ENCODE measurements around the gene DIS3L2.
"Not testable (repeated sequence)": the region's sequence is repeated elsewhere in the genome, so short reads cannot be mapped to it uniquely, and the experiment has no call there.

DIS3L2 gene

DNA sequence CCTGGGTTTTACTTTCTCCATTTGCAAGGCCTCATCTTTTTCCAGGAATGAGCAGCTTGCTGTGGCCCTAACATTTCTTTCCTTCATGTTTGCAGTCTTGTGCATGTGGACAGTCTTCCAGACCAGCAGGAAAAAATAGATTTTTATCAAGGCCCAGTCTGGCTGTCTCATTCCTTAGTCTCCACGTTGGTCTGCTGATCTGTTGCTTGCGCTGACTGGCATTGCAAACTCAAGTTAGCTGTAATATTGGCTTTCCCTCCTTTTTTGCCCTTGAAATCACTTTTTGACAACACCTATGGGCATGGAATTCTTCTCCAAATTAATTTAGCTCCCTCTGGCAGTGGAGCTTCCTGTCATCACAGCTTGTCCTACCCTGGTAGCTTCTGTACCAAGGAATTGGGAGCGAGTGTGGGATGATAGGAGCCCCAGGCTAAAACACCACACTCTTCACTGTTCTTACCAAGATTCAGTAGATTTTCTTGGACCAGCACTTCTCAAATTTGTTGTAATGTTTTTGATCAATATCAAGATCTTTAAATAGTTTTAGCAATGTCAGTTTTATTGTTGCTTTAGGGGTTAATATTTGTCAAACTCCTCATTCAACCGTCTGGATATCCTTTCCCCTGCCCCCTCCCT is 48.2 kb downstream of the DIS3L2 start:
- no peak for DNase-seq (ENCODE audit: low read depth)

DNA sequence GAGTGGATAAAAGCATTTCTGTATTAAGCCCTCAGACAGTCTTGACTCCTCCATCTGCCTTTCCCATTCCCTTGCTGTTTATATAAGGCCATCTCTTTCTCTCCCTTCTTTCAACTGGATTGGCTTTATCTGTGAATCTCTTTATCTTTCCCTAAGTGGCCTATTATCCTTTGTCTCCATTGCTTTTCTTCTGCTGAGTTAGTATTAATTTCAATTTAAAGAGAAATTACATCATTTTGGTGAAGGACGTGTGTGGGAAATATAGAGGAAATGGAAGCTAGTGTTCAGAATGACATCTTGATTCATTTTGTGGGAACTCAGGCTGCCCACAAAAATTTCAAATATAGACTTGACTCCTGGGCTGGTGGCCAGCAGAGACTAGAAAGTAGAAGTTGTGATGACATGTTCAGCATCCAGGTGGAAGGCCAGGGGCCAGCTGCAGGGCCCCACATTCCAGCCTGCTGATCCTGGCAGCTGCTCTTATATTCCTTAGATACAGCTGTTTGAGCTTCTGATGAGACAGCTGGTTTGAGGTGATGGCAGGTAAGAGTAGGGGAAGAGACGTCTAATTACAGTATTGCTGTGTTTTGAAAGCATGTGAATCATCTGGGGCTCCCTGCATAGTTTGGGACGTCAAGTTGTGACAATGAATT is 52.3 kb downstream of the DIS3L2 start:
- no peak for DNase-seq (ENCODE audit: low read depth)

DNA sequence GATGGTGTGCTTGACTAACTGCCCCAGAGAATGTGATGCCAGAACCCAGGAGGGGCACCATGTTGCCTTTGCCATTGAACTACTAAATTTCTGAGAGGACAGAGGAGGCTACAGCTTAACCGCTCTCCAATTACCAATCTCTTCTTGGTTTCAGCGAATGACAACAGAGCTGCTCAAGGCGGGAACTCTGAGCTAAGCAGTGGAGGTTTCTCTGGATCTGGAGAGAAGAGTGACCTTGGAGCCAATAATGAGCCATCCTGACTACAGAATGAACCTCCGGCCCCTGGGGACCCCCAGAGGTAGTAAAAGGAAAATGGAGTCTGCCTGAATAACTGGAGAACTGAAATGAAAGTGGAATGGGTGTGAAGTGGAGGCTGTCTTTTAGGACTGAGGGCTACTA is 53.2 kb downstream of the DIS3L2 start:
- DNase-seq (ENCODE audit: low read depth) = no peak

DNA sequence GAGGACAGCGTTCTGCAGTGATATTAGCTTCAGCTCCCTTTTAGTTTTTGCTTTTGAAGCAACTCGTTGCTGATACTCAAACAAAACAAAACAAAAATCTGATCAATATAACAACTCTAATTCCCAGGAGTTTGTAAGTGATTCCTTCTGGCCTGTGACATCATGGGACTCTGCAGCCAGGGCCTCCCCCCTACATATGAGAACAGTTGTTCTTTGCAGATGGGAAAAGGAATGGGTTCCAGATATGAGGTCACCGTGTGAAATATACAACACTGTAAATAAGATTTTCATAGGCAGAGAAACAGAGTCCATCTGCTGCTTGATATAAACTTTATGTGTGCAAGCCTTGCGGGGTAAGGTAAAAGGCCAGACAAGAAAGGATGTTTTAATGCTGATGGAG is 56.7 kb downstream of the DIS3L2 start:
- no peak for DNase-seq (ENCODE audit: low read depth)

DNA sequence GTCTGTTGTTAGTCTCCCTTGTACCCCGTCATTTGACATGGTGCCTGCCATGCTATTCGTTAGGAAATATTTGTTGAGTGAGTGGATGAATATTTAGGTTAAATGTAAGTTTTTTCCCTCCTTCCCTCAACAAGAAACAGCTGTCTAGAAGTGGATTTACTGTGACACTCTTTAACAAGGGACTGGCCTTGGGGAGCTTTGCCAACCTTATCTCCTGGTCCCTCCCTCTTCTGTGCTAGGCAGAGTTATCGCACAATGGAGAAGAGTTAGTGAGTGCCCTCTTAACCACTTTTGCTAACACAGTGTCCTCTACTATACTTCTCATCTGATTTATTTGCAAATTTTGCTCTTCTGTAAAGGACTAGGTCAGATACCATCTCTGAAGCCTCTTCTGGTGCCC is 61.2 kb downstream of the DIS3L2 start:
- DNase-seq (ENCODE audit: low read depth) = no peak

DNA sequence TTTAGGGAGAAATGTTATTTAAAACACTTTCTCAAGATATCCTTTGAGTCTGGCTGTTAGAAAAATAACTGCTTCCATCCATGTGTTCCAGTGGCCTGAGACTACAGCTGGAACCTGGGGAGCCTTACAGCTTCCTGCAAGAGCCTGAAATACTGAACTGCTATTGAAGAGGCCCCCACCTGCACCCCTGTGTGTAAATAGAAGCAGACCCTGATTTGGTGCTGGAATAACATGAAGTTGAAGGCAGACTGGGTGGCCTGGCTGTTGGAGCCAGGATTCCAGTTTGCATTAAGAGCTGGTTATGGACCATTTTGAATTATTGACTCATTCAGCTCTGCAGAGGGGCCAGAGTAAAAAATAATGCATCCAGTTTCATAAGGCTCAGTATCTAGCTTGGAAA is 61.9 kb downstream of the DIS3L2 start:
- DNase-seq (ENCODE audit: low read depth) = no peak

DNA sequence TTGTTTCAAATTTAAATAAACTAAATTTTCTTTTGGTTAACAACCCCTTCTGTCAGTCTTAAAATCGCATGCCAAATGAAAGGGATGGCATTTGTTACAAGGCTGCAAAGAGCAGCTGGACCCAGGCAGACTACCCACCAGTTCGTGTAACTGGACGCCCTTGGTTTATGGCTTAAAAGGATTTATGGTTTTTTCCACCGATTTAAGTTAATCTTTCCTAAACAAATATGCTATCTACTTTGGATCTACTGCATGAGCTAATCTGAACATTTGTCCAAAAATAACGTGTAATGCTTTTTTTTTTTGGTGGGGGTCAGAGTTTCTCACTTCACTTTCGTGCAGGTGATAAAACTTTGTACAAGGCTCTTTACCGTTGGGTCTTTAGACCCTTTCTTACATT is 62.9 kb downstream of the DIS3L2 start:
- DNase-seq (ENCODE audit: low read depth) = no peak

DNA sequence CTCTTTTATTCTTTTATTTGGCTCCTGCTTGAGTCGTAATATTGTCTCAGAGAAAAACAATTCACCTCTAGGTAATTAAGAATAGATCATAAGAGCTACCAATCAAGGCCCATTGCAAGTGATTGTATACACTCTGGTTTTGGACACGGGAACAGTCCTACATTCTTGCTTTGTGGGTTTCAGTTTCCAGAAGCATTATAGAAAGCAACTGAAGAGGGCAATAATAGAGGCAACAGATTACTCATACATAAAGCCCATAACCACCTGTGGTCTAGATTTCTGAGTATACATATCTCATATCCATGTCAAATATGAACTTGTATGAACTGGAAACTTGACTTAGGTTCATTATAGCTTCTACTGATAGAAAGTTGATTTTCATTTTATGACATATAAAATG is 65.4 kb downstream of the DIS3L2 start:
- DNase-seq (ENCODE audit: low read depth) = no peak

DNA sequence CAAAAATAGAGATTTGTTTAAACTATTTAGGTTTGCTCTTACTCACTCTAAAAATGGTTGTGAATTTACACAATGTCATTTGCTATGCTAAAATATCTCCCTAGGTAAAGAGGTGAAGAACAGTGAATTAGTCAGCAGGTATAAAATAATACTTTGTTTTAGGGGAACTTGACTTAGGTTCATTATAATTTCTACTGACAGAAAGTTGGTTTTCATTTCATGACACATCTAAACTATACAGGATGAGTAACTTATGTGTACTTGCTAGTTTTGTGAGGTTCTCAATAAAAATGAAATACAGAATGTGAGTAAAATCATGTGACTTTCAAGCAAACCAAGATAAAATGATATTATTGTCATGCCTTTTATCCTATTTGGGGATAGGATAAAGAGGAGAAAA is 66.0 kb downstream of the DIS3L2 start:
- DNase-seq (ENCODE audit: low read depth) = no peak

DNA sequence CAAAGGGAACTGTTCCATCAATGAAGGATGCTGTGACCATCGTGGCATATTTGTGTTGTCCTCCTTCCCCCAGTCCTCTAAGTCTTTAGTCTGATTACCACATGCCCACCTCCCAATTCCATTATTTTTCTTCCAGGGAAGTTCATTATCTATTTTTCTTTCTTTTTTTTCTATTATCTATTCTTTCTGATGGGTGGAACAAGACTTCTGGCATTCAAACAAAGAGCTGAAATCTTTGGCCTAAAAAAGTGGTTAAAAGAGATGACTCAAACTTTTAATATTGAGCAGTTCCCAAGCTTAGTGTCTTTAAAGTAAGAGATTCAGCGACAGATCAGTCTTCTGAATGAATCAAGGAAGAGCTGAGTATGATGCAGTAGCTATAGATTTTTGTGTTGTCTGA is 66.6 kb downstream of the DIS3L2 start:
- no peak for DNase-seq (ENCODE audit: low read depth)

DNA sequence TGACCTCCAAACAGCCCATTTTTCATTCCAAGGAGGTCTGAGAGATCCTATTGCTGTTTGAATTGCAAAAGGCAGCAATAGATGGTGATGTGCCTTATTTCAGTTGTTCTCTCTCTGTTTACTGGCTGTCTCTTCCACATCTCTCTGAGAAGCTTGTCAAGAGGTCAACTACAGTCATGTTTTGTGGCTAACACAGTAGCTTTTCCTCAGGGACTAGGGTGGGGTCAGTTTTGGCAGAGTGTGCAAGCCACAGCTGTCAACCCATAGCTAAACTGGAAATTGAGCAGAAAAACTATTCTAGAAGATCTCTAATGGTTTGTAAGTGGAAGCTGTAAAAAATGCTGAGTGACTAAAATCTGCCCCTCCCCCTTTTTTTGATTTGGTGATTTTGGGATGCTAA is 67.1 kb downstream of the DIS3L2 start:
- DNase-seq (ENCODE audit: low read depth) = no peak

DNA sequence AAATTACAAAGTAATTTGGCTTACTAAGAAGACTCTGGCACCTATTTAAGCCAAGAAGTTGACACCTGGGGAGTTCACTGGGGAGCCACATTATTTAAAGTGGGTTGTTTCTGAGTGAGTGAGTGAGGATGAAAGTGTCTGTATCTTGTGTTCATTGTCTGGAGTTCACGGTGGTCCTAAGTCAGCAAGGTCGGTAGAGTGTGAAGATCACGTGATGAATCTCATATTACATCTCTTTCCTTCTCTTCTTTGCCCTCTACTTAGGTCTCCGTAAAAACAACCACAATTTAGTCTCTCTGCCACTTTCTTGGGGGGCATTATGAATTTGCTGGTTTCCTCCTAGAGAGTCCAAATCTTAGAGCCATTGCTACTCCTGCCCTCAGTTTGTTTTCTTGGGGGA is 67.8 kb downstream of the DIS3L2 start:
- no peak for DNase-seq (ENCODE audit: low read depth)

DNA sequence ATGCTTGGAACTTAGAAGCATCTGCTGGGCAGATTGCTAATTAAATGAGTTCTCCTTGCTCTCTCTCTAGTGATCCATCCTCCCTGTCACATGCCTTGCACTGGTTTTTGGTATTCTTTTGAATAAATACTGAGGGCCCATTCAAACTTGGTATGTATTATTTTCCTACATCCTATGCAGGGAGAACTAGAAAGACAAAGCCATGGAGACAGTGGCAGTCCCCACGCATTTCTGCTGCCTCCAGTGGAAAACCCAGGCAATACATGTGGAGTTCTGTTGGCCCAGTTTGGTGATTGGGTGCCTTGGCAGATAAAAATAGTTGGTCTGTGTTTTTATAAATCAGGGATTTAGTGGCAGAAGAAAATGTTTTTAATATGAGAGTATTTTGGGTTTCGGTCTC is 68.7 kb downstream of the DIS3L2 start:
- DNase-seq (ENCODE audit: low read depth) = no peak

DNA sequence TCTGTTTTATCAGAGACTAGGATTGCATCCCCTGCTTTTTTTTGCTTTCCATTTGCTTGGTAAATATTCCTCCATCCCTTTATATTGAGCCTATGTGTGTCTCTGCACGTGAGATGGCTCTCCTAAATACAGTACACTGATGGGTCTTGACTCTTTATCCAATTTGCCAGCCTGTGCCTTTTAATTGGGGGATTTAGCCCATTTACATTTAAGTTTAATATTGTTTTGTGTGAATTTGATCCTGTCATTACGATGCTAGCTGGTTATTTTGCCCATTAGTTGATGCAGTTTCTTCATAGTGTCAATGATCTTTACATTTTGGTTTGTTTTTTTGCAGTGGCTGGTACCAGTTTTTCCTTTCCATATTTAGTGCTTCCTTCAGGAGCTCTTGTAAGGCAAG is 73.8 kb downstream of the DIS3L2 start:
- not testable (repeated sequence) for DNase-seq (ENCODE audit: low read depth)

DNA sequence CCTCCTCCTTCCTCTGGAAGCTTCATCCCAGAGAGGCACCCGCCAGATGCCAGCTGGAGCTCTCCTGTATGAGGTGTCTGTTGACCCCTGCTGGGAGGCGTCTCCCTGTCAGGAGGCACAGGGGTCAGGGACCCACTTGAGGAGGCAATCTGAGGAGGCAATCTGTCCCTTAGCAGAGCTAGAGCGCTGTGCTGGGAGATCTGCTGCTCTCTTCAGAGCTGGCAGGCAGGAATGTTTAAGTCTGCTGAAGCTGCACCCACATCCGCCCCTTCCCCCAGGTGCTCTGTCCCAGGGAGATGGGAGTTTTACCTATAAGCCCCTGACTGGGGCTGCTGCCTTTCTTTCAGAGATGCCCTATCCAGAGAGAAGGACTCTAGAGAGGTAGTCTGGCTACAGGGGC is 75.4 kb downstream of the DIS3L2 start:
- not testable (repeated sequence) for DNase-seq (ENCODE audit: low read depth)

DNA sequence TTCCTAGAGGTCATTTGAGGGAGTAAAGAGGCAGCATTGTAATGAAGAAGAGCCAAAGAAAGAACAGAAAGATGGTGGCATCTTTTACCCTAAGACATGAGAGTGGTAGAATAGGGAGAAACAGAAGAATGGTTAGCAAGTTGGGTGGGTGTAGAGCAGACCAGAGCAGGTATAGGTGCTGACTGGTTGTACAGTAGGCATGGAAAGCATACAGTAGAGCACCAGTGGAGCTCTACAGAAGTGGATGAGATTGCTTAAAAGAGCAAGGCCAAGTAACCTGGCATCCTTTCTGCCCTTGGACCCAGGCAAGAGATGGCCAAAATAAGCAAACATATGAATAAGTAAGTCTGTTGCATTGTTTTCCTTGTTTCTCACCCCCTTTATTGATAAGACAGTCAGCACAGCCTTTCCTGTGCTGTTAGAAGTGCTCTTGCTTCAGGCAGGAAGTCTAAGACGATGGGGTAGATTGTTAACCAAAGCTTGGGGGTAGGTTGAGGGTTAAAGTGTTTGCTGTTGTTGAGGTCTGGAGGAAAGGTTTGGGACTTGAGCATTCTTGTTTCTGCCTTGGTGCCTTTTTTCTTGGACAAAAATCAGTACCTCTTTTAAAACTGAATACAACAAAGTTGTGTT is 76.9 kb downstream of the DIS3L2 start:
- DNase-seq (ENCODE audit: low read depth) = no peak

DNA sequence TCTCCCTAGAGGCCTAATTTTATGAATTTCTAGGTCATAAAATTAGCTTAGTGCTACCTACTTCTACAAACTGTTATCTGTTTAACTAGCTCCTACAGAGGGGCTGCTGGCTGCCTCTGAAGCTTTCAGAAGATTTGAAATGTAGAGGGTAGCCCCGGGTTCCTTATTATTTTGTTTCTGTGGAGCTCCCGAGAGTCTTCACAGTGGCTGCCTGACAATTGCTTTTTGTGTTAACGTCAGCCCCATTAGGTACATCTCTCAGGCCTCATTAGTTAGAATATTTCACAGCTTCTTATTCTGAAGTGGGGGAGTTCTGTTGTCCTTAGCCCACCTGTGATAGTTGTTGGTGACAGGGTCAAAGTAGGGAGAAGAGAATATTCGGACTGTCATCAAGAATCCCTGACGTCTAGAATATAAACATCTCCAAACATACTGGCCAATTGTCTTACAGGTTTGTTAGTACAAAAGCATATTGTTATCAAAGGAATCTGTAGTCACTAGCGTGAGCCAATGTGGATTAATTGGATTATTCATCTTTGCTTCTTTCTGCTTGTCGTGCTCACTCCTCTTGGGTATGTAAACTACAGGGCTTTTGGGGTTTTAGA is 77.5 kb downstream of the DIS3L2 start:
- no peak for DNase-seq (ENCODE audit: low read depth)

DNA sequence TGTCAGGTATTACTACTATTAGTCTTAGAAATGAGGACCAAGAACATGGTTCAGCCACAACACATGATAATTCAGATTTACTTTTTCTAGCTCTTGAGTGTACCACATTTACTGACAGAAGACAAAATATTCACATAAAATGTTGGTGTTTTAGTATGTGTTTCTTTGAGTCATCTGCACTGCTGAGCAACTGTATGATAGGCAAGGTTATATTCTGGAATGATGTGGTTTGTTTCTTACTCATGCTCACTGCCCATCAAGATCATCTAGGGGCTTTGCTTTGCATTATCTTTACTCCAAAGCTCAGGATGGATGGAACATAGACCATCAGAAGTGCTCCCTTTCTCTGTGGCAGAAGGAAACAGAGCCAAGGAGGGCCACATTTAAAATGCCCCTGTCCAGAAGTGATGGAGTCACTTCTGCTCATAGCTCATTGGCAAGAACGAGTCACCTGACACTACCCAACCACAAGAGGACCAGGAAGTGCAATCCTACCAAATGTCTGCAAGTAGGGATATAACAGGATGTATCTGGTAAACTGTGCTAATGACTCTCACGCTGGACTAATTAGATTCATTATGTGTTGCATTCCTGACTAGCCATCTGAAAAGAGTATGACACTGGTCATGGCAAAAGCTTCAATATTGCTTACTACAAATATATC is 81.5 kb downstream of the DIS3L2 start:
- DNase-seq (ENCODE audit: low read depth) = no peak

DNA sequence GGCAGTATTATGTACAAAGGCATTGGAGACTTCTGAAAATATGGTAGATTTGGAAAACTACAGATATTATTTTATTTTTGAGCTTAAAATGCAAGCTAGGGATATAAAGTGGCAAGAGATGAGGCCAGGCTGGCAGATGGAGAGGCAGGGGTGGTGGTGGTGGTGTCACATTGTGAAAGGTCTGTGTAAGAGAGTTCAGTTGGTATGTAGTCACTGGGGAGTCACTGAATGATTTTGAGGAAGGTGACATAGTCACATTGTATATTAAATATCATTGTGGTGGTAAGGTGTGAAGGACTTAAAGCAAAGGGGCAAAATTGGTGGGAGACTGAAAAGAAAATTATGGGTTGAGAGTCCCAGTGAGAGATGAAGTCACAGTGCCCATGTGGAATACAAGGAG is 82.5 kb downstream of the DIS3L2 start:
- DNase-seq (ENCODE audit: low read depth) = no peak

DNA sequence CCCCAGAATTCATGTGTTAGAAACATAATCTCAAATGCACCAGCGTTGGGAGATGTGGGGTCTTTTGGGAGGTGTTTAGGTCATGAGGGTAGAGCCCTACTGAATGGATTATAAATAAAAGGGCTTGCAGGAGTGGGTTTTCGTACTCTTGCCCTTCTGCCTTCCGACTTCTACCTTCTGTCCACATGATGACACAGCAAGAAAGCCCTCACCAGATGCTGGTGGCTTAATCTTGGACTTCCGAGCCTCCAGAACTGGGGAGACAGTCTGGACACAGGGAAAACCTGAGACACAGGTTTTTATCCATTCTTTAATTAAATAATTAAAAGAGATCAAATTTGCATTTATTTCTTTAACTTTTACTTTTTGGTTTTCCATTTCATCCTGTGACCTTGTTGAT is 87.8 kb downstream of the DIS3L2 start:
- no peak for DNase-seq (ENCODE audit: low read depth)

DNA sequence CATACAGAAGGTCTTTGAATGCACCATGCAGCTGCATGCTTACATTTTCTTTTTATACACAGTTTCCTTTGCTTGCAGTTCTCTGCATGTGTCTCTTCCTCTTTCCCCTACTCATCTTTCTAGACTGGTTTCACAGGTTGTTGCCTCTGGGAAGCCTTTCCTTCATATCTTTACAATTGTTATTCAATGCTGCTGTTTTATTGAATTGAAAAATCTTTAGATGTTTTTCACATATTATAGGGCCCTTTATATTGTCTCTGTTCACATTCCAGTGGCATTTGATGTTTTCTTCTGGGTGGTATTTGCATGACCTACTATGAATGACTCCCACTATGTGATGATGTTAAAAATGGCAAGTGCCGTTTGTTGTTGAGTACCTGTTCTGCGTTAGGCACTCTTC is 91.1 kb downstream of the DIS3L2 start:
- DNase-seq (ENCODE audit: low read depth) = no peak

DNA sequence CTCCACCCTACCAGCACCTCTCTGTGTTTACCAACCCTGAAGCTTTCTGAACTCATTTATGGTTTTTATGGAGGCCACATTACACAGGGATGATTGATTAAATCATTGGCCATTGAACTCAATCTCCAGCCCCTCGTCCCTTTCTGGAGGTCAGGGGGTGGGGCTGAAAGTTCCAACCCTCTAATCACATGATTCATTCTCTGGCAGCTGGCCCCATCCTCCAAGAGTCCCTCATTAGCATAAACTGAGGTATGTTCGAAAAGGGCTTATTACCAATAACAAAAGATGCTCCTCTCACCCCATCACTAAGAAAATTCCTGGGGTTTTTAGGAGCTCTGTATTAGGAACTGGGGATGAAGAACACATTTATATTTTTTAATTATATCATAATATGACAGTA is 92.3 kb downstream of the DIS3L2 start:
- no peak for DNase-seq (ENCODE audit: low read depth)
